GM18861 (cell line): ENCODE measurements around the gene YWHAB.
"Not testable (repeated sequence)": the region's sequence is repeated elsewhere in the genome, so short reads cannot be mapped to it uniquely, and the experiment has no call there.

Experiments used
- ATAC-seq: cut with Tn5 transposase; IDR thresholded peaks from one replicate; pipeline ENCODE4 v1.9.1; 2021; ENCODE audit not compliant: unreplicated experiment

Gene YWHAB

GRCh38 chr20:44866703-44867335, 18.7 kb upstream of the YWHAB start:
- no peak for ATAC-seq

GRCh38 chr20:44869471-44869870, 16.0 kb upstream of the YWHAB start:
- no peak for ATAC-seq

GRCh38 chr20:44882360-44882759, 3.1 kb upstream of the YWHAB start:
- ATAC-seq, result not testable (repeated sequence)

GRCh38 chr20:44883214-44883902, 2.1 kb upstream of the YWHAB start:
- no peak for ATAC-seq

- peak; percentile 21 for ATAC-seq
Measured at GRCh38 chr20:44884907-44885391, 556 bp upstream of the YWHAB start.

- ATAC-seq, result no peak
Measured at GRCh38 chr20:44886266-44886651, 754 bp downstream of the YWHAB start.

- ATAC-seq, result no peak
Measured at GRCh38 chr20:44886828-44887227, 1.3 kb downstream of the YWHAB start.

GRCh38 chr20:44887466-44887865, 2.0 kb downstream of the YWHAB start:
- no peak for ATAC-seq

- no peak for ATAC-seq
Measured at GRCh38 chr20:44888226-44889103, 3.0 kb downstream of the YWHAB start.

- no peak for ATAC-seq
Measured at GRCh38 chr20:44891826-44892225, 6.3 kb downstream of the YWHAB start.

GRCh38 chr20:44894959-44895358, 9.5 kb downstream of the YWHAB start:
- no peak for ATAC-seq

- ATAC-seq, result no peak
Measured at GRCh38 chr20:44896583-44896982, 11.1 kb downstream of the YWHAB start.

GRCh38 chr20:44897133-44897532, 11.6 kb downstream of the YWHAB start:
- no peak for ATAC-seq

GRCh38 chr20:44900231-44900854, 14.8 kb downstream of the YWHAB start:
- no peak for ATAC-seq

GRCh38 chr20:44901974-44902373, 16.5 kb downstream of the YWHAB start:
- no peak for ATAC-seq

- ATAC-seq, result no peak
Measured at GRCh38 chr20:44904377-44904776, 18.9 kb downstream of the YWHAB start.

GRCh38 chr20:44908987-44909871, 23.7 kb downstream of the YWHAB start:
- ATAC-seq, result no peak

- ATAC-seq, result peak; percentile 54
Measured at GRCh38 chr20:44909872-44910689, 24.6 kb downstream of the YWHAB start, which contains the start of gene PABPC1L. TSS of gene PABPC1L (plus strand) at chr20:44910060. CDS start at chr20:44910144, 84 bp downstream.

GRCh38 chr20:44910690-44911262, 25.3 kb downstream of the YWHAB start:
- no peak for ATAC-seq
